ENCODE measurements around the gene ZNF654. TPM values are rescaled to one million over a fixed set of nuclear protein-coding genes. Genes with fewer than 3 reads are reported as not detected.

Gene ZNF654
- total and polyA plus RNA-seq, 2 of the 13 experiments (the other 11 are each of a cell fraction or from before 2014, with no cell fraction given): 1.8 to 4.1 TPM

DNA sequence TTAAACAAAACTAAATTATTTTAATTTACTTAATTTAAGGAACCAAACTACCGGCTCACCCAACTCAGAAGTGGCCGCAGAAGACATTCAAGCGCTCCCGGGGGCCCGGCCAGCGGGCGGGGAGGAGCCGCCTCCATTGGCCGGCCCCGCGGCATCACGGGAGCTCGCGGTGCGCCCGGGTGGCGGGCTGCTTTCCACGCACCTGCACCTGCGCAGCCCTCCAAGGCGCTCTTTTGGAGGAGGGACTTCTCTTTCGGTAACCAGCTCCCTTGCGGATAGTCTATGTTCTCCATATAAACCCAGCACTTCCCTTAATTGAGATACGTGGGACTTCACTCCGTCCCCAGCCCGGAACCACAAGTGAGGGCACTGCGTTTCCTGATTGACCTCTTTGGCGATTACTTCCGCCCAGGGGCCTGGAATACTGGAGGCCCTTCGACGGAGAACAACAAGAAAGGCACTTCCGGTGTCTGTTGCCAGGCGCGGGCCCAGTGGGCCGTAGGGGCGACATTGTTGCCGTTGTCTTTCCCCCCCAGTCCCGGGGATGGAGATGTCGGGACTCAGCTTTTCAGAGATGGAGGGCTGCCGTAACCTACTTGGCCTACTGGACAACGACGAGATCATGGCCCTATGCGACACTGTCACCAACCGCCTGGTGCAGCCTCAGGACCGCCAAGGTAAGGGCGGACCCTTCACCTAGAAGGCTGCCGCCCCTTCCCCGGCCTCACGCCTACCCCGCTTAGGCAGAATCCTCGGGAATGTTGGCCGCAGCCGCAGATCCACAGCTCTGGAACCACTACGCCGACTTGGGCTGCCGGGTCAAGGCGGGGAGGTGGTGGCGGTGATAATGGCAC is 90.7 kb downstream of the ZNF654 start, which contains the start of gene C3orf38 (continued):
- TF ChIP-seq, protein P1, sequence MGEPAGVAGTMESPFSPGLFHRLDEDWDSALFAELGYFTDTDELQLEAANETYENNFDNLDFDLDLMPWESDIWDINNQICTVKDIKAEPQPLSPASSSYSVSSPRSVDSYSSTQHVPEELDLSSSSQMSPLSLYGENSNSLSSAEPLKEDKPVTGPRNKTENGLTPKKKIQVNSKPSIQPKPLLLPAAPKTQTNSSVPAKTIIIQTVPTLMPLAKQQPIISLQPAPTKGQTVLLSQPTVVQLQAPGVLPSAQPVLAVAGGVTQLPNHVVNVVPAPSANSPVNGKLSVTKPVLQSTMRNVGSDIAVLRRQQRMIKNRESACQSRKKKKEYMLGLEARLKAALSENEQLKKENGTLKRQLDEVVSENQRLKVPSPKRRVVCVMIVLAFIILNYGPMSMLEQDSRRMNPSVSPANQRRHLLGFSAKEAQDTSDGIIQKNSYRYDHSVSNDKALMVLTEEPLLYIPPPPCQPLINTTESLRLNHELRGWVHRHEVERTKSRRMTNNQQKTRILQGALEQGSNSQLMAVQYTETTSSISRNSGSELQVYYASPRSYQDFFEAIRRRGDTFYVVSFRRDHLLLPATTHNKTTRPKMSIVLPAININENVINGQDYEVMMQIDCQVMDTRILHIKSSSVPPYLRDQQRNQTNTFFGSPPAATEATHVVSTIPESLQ (CRISPR knock-in tag; conservative IDR thresholded peaks at IDR 0.05): 0 out of 2 replicates have a peak, but pooled peaks have one; percentile 43
- TF ChIP-seq CEBPG (CRISPR knock-in tag; IDR thresholded peaks at IDR 0.05) (0 out of 2 replicates have a peak, but pooled peaks have one; percentile 27), MZF1 (CRISPR knock-in tag; IDR thresholded peaks at IDR 0.05; ENCODE audit: borderline replicate concordance) (no peak), ZNF282 (IDR thresholded peaks at IDR 0.05; ENCODE audit: partially characterized antibody) (no peak), PHB2 (IDR thresholded peaks at IDR 0.05; ENCODE audit: partially characterized antibody) (no peak), ZBED4 (CRISPR knock-in tag; IDR thresholded peaks at IDR 0.05; ENCODE audit: borderline replicate concordance) (peak; percentile 93), THAP11 (CRISPR knock-in tag; IDR thresholded peaks at IDR 0.05) (peak; percentile 93), PAWR (CRISPR knock-in tag; IDR thresholded peaks at IDR 0.05; ENCODE audit: borderline replicate concordance) (no peak), KDM5B (CRISPR knock-in tag; IDR thresholded peaks at IDR 0.05; ENCODE audit: borderline replicate concordance) (peak; percentile 78), RARG (CRISPR knock-in tag; IDR thresholded peaks at IDR 0.05; ENCODE audit: low read depth) (no peak), NRL (CRISPR knock-in tag; IDR thresholded peaks at IDR 0.05; ENCODE audit: borderline replicate concordance) (peak; percentile 87; the same call in 1 of the 2 replicates), FOXJ3 (CRISPR knock-in tag; IDR thresholded peaks at IDR 0.05; ENCODE audit: borderline replicate concordance) (peak; percentile 71; the same call in 1 of the 2 replicates), MAFF (IDR thresholded peaks at IDR 0.05; ENCODE audit: low read depth, low read length) (no peak), NR3C1 (CRISPR knock-in tag; IDR thresholded peaks at IDR 0.05) (no peak), TBX3 (IDR thresholded peaks at IDR 0.05; ENCODE audit: borderline replicate concordance) (no peak)
- TF ChIP-seq, protein P2, sequence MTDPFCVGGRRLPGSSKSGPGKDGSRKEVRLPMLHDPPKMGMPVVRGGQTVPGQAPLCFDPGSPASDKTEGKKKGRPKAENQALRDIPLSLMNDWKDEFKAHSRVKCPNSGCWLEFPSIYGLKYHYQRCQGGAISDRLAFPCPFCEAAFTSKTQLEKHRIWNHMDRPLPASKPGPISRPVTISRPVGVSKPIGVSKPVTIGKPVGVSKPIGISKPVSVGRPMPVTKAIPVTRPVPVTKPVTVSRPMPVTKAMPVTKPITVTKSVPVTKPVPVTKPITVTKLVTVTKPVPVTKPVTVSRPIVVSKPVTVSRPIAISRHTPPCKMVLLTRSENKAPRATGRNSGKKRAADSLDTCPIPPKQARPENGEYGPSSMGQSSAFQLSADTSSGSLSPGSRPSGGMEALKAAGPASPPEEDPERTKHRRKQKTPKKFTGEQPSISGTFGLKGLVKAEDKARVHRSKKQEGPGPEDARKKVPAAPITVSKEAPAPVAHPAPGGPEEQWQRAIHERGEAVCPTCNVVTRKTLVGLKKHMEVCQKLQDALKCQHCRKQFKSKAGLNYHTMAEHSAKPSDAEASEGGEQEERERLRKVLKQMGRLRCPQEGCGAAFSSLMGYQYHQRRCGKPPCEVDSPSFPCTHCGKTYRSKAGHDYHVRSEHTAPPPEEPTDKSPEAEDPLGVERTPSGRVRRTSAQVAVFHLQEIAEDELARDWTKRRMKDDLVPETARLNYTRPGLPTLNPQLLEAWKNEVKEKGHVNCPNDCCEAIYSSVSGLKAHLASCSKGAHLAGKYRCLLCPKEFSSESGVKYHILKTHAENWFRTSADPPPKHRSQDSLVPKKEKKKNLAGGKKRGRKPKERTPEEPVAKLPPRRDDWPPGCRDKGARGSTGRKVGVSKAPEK (CRISPR knock-in tag; IDR thresholded peaks at IDR 0.05; ENCODE audit: borderline replicate concordance): no peak
- TF ChIP-seq, protein P3, sequence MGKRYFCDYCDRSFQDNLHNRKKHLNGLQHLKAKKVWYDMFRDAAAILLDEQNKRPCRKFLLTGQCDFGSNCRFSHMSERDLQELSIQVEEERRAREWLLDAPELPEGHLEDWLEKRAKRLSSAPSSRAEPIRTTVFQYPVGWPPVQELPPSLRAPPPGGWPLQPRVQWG (CRISPR knock-in tag; IDR thresholded peaks at IDR 0.05; ENCODE audit: borderline replicate concordance, low read depth): no peak
- TF ChIP-seq, protein P4, sequence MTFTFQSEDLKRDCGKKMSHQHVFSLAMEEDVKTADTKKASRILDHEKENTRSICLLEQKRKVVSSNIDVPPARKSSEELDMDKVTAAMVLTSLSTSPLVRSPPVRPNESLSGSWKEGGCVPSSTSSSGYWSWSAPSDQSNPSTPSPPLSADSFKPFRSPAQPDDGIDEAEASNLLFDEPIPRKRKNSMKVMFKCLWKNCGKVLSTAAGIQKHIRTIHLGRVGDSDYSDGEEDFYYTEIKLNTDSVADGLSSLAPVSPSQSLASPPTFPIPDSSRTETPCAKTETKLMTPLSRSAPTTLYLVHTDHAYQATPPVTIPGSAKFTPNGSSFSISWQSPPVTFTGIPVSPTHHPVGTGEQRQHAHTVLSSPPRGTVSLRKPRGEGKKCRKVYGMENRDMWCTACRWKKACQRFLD (CRISPR knock-in tag; IDR thresholded peaks at IDR 0.05; ENCODE audit: borderline replicate concordance): no peak

Data from HepG2 (cell line).